GM19328 (cell line): ENCODE measurements around the gene ZNF683.

ENCODE experiments used
- ATAC-seq: cut with Tn5 transposase; IDR thresholded peaks from one replicate; pipeline ENCODE4 v1.9.1; 2021; ENCODE audit warnings: mild to moderate bottlenecking, moderate library complexity; ENCODE audit not compliant: unreplicated experiment

ZNF683 gene

DNA sequence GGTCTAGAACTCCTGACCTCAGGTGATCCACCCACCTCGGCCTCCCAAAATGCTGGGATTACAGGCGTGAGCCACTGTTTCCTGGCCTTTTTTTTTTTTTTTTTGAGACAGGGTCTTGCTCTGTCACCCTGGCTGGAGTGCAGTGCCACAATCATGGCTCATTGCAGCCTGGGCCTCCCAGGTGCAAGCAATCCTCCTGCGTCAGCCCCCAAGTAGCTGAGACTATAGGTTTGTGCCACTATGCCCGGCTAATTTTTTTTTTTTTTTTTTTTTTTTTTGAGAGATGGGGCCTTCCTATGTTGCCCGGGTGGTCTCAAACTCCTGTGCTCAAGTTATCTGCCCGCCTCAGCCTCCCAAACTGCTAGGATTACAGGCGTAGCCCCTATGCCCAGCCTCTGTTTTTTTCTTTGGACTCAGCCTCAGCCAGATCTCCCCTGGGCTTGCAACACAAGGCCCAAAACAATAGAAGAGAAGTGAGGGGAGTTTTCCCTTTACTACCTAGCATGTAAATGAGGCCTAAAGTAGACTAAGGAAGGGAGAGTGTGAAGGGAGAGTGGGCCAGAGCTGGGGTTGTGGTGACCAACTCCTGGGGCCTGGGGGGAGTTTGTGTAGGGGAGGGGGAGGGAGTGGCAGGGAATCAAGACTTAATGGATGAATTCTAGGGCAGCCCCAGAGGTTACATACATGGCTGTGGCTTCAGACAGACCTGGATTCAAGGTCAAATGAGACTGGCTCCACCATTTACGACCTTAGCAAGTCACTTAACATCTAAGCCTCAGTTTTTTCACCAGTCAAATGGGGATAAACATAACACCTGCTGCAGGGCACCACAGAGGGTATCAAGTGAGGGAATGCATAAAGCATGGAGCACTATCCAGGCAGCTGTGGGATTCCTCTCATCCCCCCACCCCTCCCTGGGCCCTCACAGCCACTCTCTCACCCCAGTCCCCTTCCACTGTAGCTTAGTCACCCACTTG, 56.4 kb downstream of the ZNF683 start:
- no peak for ATAC-seq

DNA sequence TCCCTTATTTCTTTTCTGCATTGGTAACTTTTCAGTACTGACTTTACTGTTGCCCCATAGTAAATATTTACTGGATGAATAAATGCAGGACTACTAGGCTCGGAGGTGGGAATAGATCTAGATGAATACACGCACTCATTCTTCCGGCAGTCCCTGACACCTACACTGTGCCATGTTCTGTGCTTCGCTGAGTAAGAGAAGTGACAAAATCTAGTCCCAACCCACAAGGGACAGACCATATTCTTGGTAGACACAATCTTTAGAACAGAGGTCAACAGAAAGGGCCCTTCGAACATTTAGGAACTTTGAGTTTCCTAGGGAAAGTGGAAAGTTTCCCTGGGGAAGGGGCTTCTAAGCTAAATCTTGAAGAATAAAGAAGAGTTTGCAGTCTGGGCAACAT, 58.0 kb downstream of the ZNF683 start:
- ATAC-seq: no peak
